Subcutaneous abdominal adipose tissue (tissue), 5 donors: ENCODE data around the gene MCAM.
A peak's percentile ranks its signal among the peaks of the same experiment; 100 is the strongest.

Experiments
- H3K27ac ChIP-seq: one replicate; pipeline ENCODE4 v1.7.0; 2013; ENCODE audit warnings: low read depth, mild to moderate bottlenecking, inconsistent platforms, low read length, moderate library complexity
- H3K27me3 ChIP-seq, 5 donors: one replicate each; pipeline ENCODE4 v1.7.0; 2013; ENCODE audit warnings: low read length in 5 of 5, inconsistent platforms in 1 of 5; ENCODE audit not compliant: control insufficient read depth in 5 of 5, insufficient read depth in 4 of 5
- H3K36me3 ChIP-seq, 5 donors: one replicate each; pipeline ENCODE4 v1.7.0; 2013; ENCODE audit warnings: low read length in 5 of 5; ENCODE audit not compliant: control insufficient read depth in 5 of 5, insufficient read depth in 5 of 5
- H3K4me1 ChIP-seq, 5 donors: one replicate each; pipeline ENCODE4 v1.7.0; 2013; ENCODE audit warnings: low read length in 5 of 5, mild to moderate bottlenecking in 3 of 5, moderate library complexity in 1 of 5; ENCODE audit not compliant: control insufficient read depth in 5 of 5, insufficient read depth in 5 of 5
- H3K4me3 ChIP-seq, 5 donors: one replicate each; pipeline ENCODE4 v1.7.0; 2013; ENCODE audit warnings: low read length in 5 of 5, low read depth in 1 of 5
- H3K9ac ChIP-seq, 5 donors: one replicate each; pipeline ENCODE4 v1.7.0; 2013; ENCODE audit warnings: low read length in 5 of 5, mild to moderate bottlenecking in 4 of 5, moderate library complexity in 3 of 5
- H3K9me3 ChIP-seq, 5 donors: one replicate each; pipeline ENCODE4 v1.7.0; 2013; ENCODE audit warnings: low read length in 5 of 5; ENCODE audit not compliant: control insufficient read depth in 5 of 5
- donor health status: healthy.
- donor health status: healthy.
- donor health status: healthy.
- donor health status: healthy.
- donor health status: healthy.

The MCAM gene

DNA sequence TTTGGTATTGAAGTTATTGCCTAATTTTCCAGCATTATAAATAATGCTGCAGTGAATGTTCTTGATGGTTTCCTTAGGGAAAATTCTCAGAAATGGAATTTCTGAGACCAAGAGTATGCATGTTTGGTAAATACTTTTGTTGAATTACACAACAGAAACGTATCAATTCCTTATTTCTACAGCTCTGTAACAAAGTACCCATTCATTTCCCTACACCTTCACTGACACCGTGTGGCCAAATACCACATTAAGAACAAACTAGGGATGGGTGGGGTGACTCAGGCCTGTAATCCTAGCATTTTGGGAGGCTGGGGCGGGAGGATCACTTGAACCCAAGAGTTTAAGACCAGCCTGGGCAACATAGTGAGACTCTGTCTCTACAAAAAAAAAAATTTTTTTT lies 21.8 kb downstream of the MCAM start:
- H3K27ac ChIP-seq: peak overlapping the region; percentile 79
- H3K4me3 ChIP-seq: no peak overlapping the region
- peaks cover 2 to 58% (median 32%) of the 10 kb centered on the region in 5 donors for H3K4me1 ChIP-seq
- H3K9ac ChIP-seq: no peak overlapping the region
- no peaks in the 10 kb centered on the region for H3K27me3 ChIP-seq
- peaks cover 14 to 51% (median 34%) of the 10 kb centered on the region in 5 donors for H3K36me3 ChIP-seq
- H3K9me3 ChIP-seq: peaks cover 0 to 8% (median 0%) of the 10 kb centered on the region in 5 donors

DNA sequence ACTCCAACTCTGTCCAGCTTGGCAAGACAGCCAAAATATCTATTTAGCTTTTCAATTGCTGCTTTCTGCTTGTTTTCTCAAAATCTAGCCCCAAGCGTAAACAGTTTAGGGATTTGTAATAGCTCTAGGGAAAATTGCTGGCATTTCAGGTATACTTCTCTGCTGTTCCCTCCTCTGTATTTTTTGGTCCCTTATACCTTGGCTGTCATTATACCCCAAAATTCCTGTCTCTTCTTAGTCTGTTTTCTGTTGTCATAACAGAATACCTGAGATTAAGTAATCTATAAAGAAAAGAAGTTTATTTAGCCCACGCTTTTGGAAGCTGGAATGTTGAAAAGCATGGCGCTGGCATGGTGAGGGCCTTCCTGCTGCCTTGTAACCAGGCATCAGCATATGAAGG lies 23.5 kb downstream of the MCAM start:
- H3K36me3 ChIP-seq: peaks cover 11 to 44% (median 27%) of the 10 kb centered on the region in 5 donors
- H3K9ac ChIP-seq: no peak overlapping the region
- H3K27ac ChIP-seq: no peak overlapping the region
- H3K27me3 ChIP-seq: no peaks in the 10 kb centered on the region
- peaks cover 0 to 41% (median 22%) of the 10 kb centered on the region in 5 donors for H3K4me1 ChIP-seq
- peaks cover 0 to 8% (median 0%) of the 10 kb centered on the region in 5 donors for H3K9me3 ChIP-seq
- no peak overlapping the region for H3K4me3 ChIP-seq

DNA sequence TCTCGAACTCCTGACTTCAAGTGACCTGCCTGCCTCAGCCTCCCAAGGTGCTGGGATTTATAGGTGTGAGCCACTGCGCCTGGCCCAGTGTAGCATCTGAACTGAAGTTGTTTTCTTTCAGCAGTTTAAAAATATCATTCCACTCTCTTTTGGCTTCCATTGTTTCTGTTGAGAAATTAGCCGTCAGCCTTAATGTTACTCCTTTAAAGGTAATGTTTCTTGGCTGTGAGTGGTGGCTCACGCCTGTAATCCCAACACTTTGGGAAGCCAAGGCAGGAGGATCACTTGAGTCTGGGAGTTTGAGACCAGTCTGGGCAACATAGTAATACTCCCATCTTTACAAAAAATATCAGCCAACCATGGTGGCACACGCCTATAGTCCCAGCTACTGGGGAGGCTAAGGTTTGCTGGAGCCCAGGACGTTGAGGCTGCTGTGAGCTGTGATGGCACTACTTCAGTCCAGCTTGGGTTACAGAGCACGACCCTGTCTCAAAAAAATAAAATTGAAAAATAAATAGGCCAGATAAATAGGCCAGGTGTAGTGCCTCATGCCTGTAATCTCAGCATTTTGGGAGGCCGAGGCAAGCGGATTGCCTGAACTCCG lies 25.9 kb downstream of the MCAM start:
- Histone ChIP-seq H3K9me3 (peaks cover 0 to 8% (median 0%) of the 10 kb centered on the region in 5 donors), H3K36me3 (peaks cover 14 to 50% (median 17%) of the 10 kb centered on the region in 5 donors), H3K4me3 (no peak overlapping the region), H3K9ac (no peak overlapping the region), H3K27ac (no peak overlapping the region), H3K27me3 (no peaks in the 10 kb centered on the region), H3K4me1 (peaks cover 0 to 18% (median 3%) of the 10 kb centered on the region in 5 donors)

DNA sequence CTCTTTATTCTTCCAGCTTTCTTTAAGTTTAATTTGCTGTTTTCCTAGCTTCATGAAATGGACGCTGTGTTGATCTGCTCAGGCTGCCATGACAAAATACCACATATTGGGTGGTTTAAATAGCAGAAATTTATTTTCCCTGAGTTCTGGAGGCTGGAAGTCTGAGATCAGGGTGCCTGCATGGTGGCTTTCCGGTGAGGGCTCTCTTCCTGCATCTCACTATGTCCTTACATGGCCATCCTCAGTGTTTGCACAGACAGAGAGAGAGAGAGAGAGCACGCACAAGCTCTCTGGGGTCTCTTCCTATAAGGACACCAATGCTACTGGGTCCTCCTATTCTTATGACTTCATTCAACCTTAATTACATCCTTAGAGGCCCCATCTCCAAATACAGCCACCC lies 28.7 kb downstream of the MCAM start:
- peaks cover 17 to 56% (median 28%) of the 10 kb centered on the region in 5 donors for H3K36me3 ChIP-seq
- H3K9me3 ChIP-seq: peaks cover 0 to 8% (median 0%) of the 10 kb centered on the region in 5 donors
- H3K9ac ChIP-seq: no peak overlapping the region
- no peaks in the 10 kb centered on the region for H3K27me3 ChIP-seq
- no peak overlapping the region for H3K27ac ChIP-seq
- H3K4me1 ChIP-seq: peaks cover 0 to 8% (median 6%) of the 10 kb centered on the region in 5 donors
- H3K4me3 ChIP-seq: no peak overlapping the region

DNA sequence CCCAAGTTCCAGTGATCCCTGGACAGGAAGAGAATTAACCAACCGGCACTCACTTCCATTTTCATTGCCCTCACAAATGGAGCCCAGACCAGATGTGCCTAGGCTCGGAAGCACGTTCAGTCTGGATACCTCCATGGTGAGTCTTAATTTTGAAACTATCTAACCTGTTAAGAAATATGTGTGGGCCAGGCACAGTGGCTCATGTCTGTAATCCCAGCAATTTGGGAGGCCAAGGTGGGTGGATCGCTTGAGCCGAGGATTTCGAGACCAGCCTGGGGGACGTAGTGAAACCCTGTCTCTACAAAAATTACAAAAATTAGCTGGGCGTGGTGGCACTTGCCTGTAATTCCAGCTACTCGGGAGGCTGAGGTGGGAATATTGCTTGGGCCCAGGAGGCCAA lies 31.5 kb downstream of the MCAM start:
- H3K9me3 ChIP-seq: no peaks in the 10 kb centered on the region
- peaks cover 0 to 8% (median 6%) of the 10 kb centered on the region in 5 donors for H3K4me1 ChIP-seq
- H3K4me3 ChIP-seq: no peak overlapping the region
- no peak overlapping the region for H3K27ac ChIP-seq
- peaks cover 21 to 54% (median 28%) of the 10 kb centered on the region in 5 donors for H3K36me3 ChIP-seq
- H3K9ac ChIP-seq: peak overlapping the region in 1 of 5 donors; percentile 47
- H3K27me3 ChIP-seq: no peaks in the 10 kb centered on the region

DNA sequence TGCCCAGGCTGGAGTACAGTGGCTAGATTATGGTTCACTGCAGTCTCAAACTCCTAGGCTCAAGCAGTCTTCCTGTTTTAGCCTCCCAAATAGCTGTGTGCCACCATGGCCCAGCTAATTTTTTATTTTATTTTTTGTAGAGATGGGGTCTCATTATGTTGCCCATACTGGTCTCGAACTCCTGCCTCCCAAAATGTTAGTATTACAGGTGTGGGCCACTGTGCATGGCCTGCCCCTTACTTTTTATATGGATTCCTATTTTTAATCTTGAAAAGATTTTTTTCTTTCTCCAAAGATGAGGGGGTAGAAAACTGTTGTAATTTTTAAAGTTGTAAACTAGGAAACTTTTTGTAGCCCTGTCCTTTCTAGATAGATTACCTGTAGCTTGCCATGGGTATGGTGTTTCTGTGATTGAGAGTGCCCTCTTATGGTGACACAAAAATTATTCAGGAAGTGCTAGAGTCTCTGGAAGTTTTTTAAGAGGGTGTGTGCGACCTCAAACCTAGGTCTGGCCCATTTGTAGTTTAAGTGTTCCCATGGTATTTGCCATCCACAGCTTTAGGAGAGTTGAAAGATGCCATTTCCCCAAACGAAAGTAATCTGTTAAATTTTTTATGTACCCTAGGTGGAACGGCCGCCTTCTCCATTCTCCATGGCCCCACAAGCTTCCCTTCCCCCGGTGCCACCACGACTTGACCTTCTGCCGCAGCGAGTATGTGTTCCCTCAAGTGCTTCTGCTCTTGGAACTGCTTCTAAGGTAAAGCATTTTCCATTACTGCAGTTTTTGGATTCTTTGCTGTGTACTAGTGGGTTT lies 32.4 kb downstream of the MCAM start:
- Histone ChIP-seq H3K27me3 (no peaks in the 10 kb centered on the region), H3K9ac (peak overlapping the region in 1 of 5 donors; percentile 47)

DNA sequence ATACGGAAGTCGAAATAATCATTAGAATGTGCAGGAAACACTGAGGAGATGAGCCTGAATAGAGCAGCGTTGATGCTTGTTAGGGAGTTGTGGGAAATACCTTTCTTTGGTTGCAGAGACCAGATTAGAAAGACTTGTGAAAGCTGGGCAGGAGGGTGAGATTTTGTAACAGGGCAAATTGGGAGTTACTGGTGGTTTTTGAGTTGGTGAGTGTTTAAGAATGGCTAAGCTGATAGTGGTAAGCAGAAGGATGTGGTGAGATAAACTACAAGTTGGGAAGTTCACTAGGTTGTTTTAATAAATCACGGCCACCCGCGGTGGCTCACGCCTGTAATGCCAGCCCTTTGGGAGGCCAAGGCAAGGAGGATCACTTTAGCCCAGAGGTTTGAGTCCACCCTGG lies 34.4 kb downstream of the MCAM start:
- H3K36me3 ChIP-seq: peaks cover 34 to 60% (median 42%) of the 10 kb centered on the region in 5 donors

More for the DNA sequence above, 32.4 kb downstream of the MCAM start:
- Histone ChIP-seq H3K4me3 (no peak overlapping the region), H3K4me1 (peaks cover 0 to 8% (median 6%) of the 10 kb centered on the region in 5 donors), H3K27ac (no peak overlapping the region), H3K36me3 (peaks cover 24 to 55% (median 30%) of the 10 kb centered on the region in 5 donors), H3K9me3 (no peaks in the 10 kb centered on the region)

DNA sequence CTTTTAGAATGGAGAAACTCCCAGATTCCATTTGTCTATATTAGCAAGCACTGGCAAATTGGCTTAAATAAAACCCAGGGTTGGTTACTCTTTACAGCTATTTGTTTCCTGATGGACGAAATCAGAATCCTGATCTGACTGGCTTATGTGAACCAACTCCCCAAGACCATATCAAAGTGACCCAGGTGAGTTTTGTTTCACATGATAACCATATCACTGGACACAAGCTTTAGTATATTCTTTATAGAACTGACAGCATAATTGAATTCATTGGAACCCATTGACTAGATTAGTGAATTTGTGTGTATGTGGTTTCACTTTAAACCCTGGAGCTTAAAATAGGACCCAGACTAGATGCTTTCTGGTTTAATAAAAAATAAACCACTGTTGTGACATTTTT lies 39.3 kb downstream of the MCAM start:
- no peak overlapping the region for H3K9ac ChIP-seq
- H3K4me3 ChIP-seq: no peak overlapping the region
- no peaks in the 10 kb centered on the region for H3K4me1 ChIP-seq
- H3K27me3 ChIP-seq: no peaks in the 10 kb centered on the region
- peaks cover 33 to 73% (median 48%) of the 10 kb centered on the region in 5 donors for H3K36me3 ChIP-seq
- H3K27ac ChIP-seq: no peak overlapping the region
- H3K9me3 ChIP-seq: no peaks in the 10 kb centered on the region

More for the DNA sequence above, 34.4 kb downstream of the MCAM start:
- Histone ChIP-seq H3K9ac (no peak overlapping the region), H3K9me3 (no peaks in the 10 kb centered on the region), H3K4me3 (no peak overlapping the region), H3K27ac (no peak overlapping the region), H3K27me3 (no peaks in the 10 kb centered on the region), H3K4me1 (peaks cover 0 to 8% (median 6%) of the 10 kb centered on the region in 5 donors)

DNA sequence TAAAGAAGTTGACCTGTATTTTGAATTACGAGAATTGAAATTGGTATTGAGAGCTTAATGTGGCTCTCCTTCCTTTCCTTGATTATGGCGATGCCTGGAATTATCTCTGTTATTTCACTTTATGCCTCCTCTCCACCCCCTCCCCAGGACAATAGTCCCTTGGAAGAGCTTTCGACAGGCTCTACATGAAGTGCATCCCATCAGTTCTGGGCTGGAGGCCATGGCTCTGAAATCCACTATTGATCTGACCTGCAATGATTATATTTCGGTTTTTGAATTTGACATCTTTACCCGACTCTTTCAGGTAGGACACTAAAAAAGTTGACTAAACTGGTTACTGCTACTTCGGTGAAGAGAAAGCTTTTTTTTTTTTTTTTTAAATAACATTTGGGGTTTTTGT lies 43.2 kb downstream of the MCAM start:
- Histone ChIP-seq H3K27ac (no peak overlapping the region), H3K36me3 (peaks cover 21 to 54% (median 35%) of the 10 kb centered on the region in 5 donors), H3K27me3 (no peaks in the 10 kb centered on the region), H3K9me3 (no peaks in the 10 kb centered on the region), H3K4me3 (no peak overlapping the region), H3K9ac (no peak overlapping the region), H3K4me1 (peaks cover 0 to 7% (median 2%) of the 10 kb centered on the region in 5 donors)

DNA sequence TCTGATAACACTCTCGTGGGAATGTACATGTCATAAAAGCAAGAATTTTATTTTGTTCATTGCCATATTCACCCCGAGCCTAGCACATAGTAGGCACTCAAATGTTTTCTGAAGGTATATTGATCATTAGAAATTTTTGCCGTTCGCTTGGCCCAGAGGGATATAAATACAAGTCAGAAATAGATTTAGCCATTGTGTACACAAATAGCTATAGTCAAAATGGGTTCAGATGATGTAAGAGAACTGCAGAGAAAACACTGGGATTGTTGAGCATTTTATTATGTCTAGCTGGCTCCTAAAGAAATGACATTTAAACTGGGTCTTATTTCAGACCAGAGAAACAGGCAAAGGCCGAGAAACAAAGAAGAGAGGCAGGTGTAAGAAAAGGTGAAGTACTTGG lies 49.3 kb downstream of the MCAM start:
- peaks cover 0 to 32% (median 23%) of the 10 kb centered on the region in 5 donors for H3K4me1 ChIP-seq
- no peaks in the 10 kb centered on the region for H3K9me3 ChIP-seq
- no peak overlapping the region for H3K27ac ChIP-seq
- H3K4me3 ChIP-seq: no peak overlapping the region
- peaks cover 0 to 5% (median 1%) of the 10 kb centered on the region in 5 donors for H3K36me3 ChIP-seq
- no peaks in the 10 kb centered on the region for H3K27me3 ChIP-seq
- H3K9ac ChIP-seq: no peak overlapping the region
